ENCODE measurements around the gene NANOS2.
"Not testable (repeated sequence)": the region's sequence is repeated elsewhere in the genome, so short reads cannot be mapped to it uniquely, and the experiment has no call there.

DNA sequence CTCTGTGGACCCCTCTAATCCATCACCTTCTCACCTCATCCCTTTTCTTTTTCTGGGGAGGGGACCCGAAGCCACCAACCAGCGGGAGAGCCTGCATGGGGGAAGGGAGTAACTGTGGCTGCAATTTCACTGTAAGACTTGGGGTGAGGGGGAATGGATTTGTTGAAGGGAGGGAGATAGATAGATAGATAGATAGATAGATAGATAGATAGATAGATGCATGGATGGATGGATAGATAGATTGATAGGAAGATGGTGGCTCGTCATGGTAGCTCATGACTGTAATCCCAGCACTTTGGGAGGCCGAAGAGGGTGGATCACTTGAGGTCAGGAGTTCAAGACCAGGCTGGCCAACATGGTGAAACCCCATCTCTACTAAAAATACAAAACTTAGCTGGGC is 47.3 kb downstream of the NANOS2 start:
- TF ChIP-seq, protein P1, sequence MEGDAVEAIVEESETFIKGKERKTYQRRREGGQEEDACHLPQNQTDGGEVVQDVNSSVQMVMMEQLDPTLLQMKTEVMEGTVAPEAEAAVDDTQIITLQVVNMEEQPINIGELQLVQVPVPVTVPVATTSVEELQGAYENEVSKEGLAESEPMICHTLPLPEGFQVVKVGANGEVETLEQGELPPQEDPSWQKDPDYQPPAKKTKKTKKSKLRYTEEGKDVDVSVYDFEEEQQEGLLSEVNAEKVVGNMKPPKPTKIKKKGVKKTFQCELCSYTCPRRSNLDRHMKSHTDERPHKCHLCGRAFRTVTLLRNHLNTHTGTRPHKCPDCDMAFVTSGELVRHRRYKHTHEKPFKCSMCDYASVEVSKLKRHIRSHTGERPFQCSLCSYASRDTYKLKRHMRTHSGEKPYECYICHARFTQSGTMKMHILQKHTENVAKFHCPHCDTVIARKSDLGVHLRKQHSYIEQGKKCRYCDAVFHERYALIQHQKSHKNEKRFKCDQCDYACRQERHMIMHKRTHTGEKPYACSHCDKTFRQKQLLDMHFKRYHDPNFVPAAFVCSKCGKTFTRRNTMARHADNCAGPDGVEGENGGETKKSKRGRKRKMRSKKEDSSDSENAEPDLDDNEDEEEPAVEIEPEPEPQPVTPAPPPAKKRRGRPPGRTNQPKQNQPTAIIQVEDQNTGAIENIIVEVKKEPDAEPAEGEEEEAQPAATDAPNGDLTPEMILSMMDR (IDR thresholded peaks at IDR 0.05; ENCODE audit: low read depth, low read length, poor library complexity, severe bottlenecking) = not testable (repeated sequence)
- TF ChIP-seq EZH2phosphoT487 (IDR thresholded peaks at IDR 0.05; ENCODE audit: borderline replicate concordance, low read length) = not testable (repeated sequence)

Measured in DOHH2 (cell line).